ENCODE measurements around the gene TECPR2.
"Not testable (repeated sequence)": the region's sequence is repeated elsewhere in the genome, so short reads cannot be mapped to it uniquely, and the experiment has no call there.

Gene TECPR2

GRCh38 chr14:102538602-102539543 lies 176.1 kb downstream of the TECPR2 start:
- H3K27ac Mint-ChIP-seq (ENCODE audit: low read depth), result no peak overlapping the region
- no peaks in the 10 kb centered on the region for H3K36me3 Mint-ChIP-seq (ENCODE audit: insufficient read depth)
- DNase-seq (ENCODE audit: low spot score in 2 of 2), result no peak
- H3K9me3 Mint-ChIP-seq, result no peaks in the 10 kb centered on the region
- no peaks in the 10 kb centered on the region for H3K4me1 Mint-ChIP-seq
- no peak overlapping the region for H3K4me3 Mint-ChIP-seq
- no peak for ATAC-seq (replicated peaks; ENCODE audit: extremely low read depth, poor library complexity, severe bottlenecking)
- H3K27me3 Mint-ChIP-seq, result peaks cover 20% of the 10 kb centered on the region

- Mint-ChIP-seq H3K4me1 (no peaks in the 10 kb centered on the region), H3K27me3 (peaks cover 27% of the 10 kb centered on the region)
- no peak for DNase-seq (ENCODE audit: low spot score in 2 of 2)
Observed at GRCh38 chr14:102539544-102540314, 177.0 kb downstream of the TECPR2 start.

GRCh38 chr14:102540315-102541028 lies 177.7 kb downstream of the TECPR2 start:
- Mint-ChIP-seq H3K4me3 (no peak overlapping the region), H3K36me3 (ENCODE audit: insufficient read depth) (no peaks in the 10 kb centered on the region), H3K27me3 (peaks cover 34% of the 10 kb centered on the region), H3K4me1 (peaks cover 5% of the 10 kb centered on the region), H3K9me3 (no peaks in the 10 kb centered on the region), H3K27ac (ENCODE audit: low read depth) (no peak overlapping the region)
- no peak for DNase-seq (ENCODE audit: low spot score in 2 of 2)
- no peak for ATAC-seq (replicated peaks; ENCODE audit: extremely low read depth, poor library complexity, severe bottlenecking)

More at GRCh38 chr14:102539544-102540314, 177.0 kb downstream of the TECPR2 start:
- ATAC-seq (replicated peaks; ENCODE audit: extremely low read depth, poor library complexity, severe bottlenecking), result no peak
- Mint-ChIP-seq H3K9me3 (no peaks in the 10 kb centered on the region), H3K36me3 (ENCODE audit: insufficient read depth) (no peaks in the 10 kb centered on the region), H3K27ac (ENCODE audit: low read depth) (no peak overlapping the region), H3K4me3 (no peak overlapping the region)

GRCh38 chr14:102541029-102541491 lies 178.3 kb downstream of the TECPR2 start:
- not testable (repeated sequence) for H3K36me3 Mint-ChIP-seq (ENCODE audit: insufficient read depth); H3K4me3 Mint-ChIP-seq; H3K27ac Mint-ChIP-seq (ENCODE audit: low read depth); H3K9me3 Mint-ChIP-seq; H3K4me1 Mint-ChIP-seq; ATAC-seq (replicated peaks; ENCODE audit: extremely low read depth, poor library complexity, severe bottlenecking); DNase-seq (ENCODE audit: low spot score in 2 of 2)
- peaks cover 40% of the 10 kb centered on the region for H3K27me3 Mint-ChIP-seq

- Mint-ChIP-seq H3K4me1 (peaks cover 5% of the 10 kb centered on the region), H3K36me3 (ENCODE audit: insufficient read depth) (no peaks in the 10 kb centered on the region), H3K9me3 (no peaks in the 10 kb centered on the region)
Observed at GRCh38 chr14:102541771-102542170, 179.0 kb downstream of the TECPR2 start.

DNA sequence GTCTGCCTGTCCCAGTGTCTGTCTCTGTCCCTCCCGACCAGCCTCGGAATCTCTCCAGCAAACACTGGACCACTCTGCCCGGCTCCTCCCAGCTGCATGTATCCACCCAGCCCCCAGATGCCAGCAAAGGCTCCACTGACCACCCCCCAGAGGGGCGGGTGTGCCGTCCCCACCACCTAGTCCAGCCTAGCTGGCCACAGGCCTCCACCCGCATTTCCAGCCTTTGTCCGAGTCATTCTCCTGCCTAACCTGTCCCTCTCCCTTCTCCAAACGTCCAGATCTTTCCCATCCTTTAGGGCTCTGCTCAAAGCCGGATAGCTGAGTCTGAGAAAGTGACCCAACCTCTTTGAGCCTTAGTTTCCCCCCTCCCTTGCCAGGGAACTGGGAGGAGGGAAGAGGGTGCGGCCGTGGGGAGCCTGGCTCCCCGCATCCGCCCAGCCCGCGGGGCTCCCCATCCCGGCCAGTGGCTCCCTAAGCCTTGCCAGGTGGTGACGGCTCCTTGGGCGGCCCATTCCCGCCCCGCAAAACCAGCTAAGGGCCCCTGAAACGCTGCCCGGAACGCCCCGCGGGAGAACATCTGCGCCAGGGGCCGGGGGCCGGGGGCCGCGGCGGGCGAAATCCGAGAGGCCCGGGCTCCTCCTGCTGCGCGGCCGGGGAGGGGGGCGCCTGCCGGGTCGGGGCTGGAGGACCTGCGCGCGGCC lies 181.5 kb downstream of the TECPR2 start:
- Mint-ChIP-seq H3K27ac (ENCODE audit: low read depth) (no peak overlapping the region), H3K4me3 (no peak overlapping the region), H3K9me3 (no peaks in the 10 kb centered on the region), H3K27me3 (peaks cover 71% of the 10 kb centered on the region), H3K36me3 (ENCODE audit: insufficient read depth) (no peaks in the 10 kb centered on the region), H3K4me1 (peaks cover 5% of the 10 kb centered on the region)
- ATAC-seq (replicated peaks; ENCODE audit: extremely low read depth, poor library complexity, severe bottlenecking) (no peak), DNase-seq (ENCODE audit: low spot score in 2 of 2) (no peak)

More at GRCh38 chr14:102541771-102542170, 179.0 kb downstream of the TECPR2 start:
- no peak for DNase-seq (ENCODE audit: low spot score in 2 of 2)
- no peak for ATAC-seq (replicated peaks; ENCODE audit: extremely low read depth, poor library complexity, severe bottlenecking)
- H3K4me3 Mint-ChIP-seq, result no peak overlapping the region
- H3K27me3 Mint-ChIP-seq, result peaks cover 47% of the 10 kb centered on the region
- H3K27ac Mint-ChIP-seq (ENCODE audit: low read depth), result no peak overlapping the region

GRCh38 chr14:102544747-102545460 lies 182.2 kb downstream of the TECPR2 start:
- no peak for ATAC-seq (replicated peaks; ENCODE audit: extremely low read depth, poor library complexity, severe bottlenecking)
- Mint-ChIP-seq H3K27ac (ENCODE audit: low read depth) (no peak overlapping the region), H3K36me3 (ENCODE audit: insufficient read depth) (no peaks in the 10 kb centered on the region), H3K27me3 (peaks cover 73% of the 10 kb centered on the region), H3K4me3 (peak overlapping the region; percentile 69), H3K9me3 (no peaks in the 10 kb centered on the region), H3K4me1 (peaks cover 5% of the 10 kb centered on the region)
- DNase-seq (ENCODE audit: low spot score in 2 of 2), result no peak

DNA sequence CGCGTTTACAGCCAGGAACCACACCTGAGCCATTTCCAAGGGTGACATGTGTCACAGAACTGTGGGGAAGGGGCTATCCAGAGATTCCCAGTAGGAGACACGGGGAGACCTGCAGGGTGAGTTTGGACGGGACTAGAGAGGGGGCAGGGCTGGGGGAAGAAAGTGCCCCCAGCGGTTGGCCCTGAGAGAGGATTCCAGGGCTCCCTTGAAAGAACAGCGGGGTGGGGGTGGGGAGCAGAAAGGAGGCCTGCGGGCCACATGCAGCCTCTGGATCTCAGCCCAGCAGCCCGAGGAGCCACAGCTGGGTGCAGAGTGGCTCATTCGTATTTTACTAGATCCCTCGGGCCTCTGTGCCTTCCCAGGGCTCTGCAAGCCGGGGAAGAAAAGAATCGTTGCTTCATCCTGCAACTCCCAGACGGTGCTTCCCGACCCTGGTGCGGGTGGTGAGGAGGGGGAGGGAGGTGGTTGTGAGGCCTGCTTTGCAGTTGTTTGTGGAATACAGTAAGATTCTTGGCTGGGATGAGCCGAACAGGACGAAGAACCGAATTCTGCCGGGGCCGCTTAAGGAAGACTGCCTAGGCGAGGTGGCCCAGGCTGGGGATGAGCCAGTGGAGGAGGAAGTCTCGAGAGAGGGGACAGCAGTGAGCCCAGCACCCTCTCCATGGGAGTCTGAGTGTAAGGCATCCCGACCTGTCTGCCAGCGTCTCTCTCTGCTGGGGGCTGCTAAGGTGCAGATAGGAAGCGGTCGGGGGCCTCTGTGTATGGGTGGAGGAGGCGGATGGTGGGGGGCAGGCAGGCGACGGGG lies 182.9 kb downstream of the TECPR2 start:
- DNase-seq (ENCODE audit: low spot score in 2 of 2) (no peak), ATAC-seq (replicated peaks; ENCODE audit: extremely low read depth, poor library complexity, severe bottlenecking) (no peak)
- no peaks in the 10 kb centered on the region for H3K9me3 Mint-ChIP-seq
- H3K36me3 Mint-ChIP-seq (ENCODE audit: insufficient read depth), result peaks cover 3% of the 10 kb centered on the region
- H3K4me1 Mint-ChIP-seq, result peaks cover 5% of the 10 kb centered on the region
- H3K27me3 Mint-ChIP-seq, result peaks cover 81% of the 10 kb centered on the region
- H3K4me3 Mint-ChIP-seq, result peak overlapping the region; percentile 69
- no peak overlapping the region for H3K27ac Mint-ChIP-seq (ENCODE audit: low read depth)

DNA sequence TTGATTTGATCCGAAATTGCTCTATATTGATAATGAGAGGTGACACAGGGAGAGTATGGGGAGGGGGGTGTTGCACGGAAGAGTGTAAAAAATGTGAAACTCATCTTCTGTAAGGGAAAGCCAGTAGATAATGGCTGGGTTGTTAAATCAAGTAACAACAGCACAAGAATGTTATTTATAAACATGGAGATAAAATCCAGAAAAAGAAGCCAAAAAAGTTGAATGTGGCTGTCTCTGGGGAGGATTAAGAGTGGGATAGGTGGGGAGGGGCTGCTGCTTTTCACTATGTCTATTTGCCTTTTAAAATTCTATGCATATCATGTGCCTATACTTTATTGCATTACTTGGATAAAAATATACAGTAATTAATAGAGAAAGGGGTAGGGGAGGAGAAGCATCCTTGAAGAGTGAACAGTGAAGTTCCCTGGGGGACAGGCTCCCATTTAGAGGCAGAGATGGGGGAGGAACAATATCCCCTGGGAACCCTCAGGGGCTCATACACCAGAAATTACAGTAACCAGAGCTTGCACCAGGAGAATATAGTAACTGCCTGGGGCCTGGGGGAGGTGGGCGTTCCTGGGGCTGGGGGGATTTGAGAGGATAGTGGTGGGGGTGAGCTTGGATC lies 186.0 kb downstream of the TECPR2 start:
- Mint-ChIP-seq H3K27ac (ENCODE audit: low read depth) (no peak overlapping the region), H3K9me3 (no peaks in the 10 kb centered on the region)
- DNase-seq (ENCODE audit: low spot score in 2 of 2), result no peak

DNA sequence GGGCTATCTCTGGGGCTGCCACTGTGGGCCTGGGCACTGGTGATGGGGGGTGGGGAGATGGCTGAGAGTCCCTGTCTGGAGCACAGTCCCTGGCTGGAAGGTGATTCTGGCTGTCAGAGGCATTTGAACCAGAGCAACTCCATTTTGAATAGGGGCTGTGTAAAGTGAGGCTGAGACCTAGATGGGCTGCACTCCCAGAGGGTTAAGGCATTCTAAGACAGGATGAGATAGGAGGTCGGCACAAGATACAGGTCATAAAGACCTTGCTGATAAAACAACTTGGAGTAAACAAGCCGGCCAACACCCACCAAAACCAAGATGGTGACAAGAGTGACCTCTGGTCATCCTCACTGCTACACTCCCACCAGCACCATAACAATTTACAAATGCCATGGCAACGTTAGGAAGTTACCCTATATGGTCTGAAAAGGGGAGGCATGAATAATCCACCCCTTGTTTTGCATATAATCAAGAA lies 188.2 kb downstream of the TECPR2 start:
- not testable (repeated sequence) for ATAC-seq (replicated peaks; ENCODE audit: extremely low read depth, poor library complexity, severe bottlenecking); DNase-seq (ENCODE audit: low spot score in 2 of 2); H3K36me3 Mint-ChIP-seq (ENCODE audit: insufficient read depth); H3K9me3 Mint-ChIP-seq; H3K4me3 Mint-ChIP-seq; H3K4me1 Mint-ChIP-seq; H3K27ac Mint-ChIP-seq (ENCODE audit: low read depth)
- peaks cover 44% of the 10 kb centered on the region for H3K27me3 Mint-ChIP-seq

More for the DNA sequence above, 186.0 kb downstream of the TECPR2 start:
- peaks cover 3% of the 10 kb centered on the region for H3K36me3 Mint-ChIP-seq (ENCODE audit: insufficient read depth)
- peaks cover 5% of the 10 kb centered on the region for H3K4me1 Mint-ChIP-seq
- H3K4me3 Mint-ChIP-seq, result no peak overlapping the region
- peaks cover 65% of the 10 kb centered on the region for H3K27me3 Mint-ChIP-seq
- no peak for ATAC-seq (replicated peaks; ENCODE audit: extremely low read depth, poor library complexity, severe bottlenecking)
